ENCODE measurements around the gene EMP3. TPM values are rescaled to one million over a fixed set of nuclear protein-coding genes. Genes with fewer than 3 reads are reported as not detected.
A peak's percentile ranks its signal among the peaks of the same experiment; 100 is the strongest.

Gene EMP3
- total and polyA plus RNA-seq, 9 of the 15 experiments (the other 6 are each of a cell fraction or from before 2014, with no cell fraction given): 123 to 386 (median 296) TPM

DNA sequence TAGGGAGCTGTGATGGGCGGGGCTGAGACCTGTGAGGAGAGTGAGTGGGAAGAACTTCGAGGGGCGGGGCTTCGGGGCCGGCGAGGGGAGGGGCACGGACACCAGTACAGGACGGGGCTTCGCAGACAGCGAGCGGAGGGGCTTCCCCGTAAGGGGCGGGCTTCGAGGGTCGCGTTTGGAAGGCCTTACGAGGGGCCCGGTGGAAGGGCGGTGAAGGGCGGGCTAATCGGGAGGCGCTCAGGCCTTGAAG is 4.1 kb upstream of the EMP3 start (continued):
- TF ChIP-seq HDAC3 (IDR thresholded peaks at IDR 0.05; ENCODE audit: borderline replicate concordance, partially characterized antibody) (no peak), GATAD2B (IDR thresholded peaks at IDR 0.05; ENCODE audit: borderline replicate concordance) (no peak), RBFOX2 (IDR thresholded peaks at IDR 0.05; ENCODE audit: low read depth, low read length) (no peak), ZNF57 (CRISPR knock-in tag; IDR thresholded peaks at IDR 0.05) (no peak)
- TF ChIP-seq, protein P1, sequence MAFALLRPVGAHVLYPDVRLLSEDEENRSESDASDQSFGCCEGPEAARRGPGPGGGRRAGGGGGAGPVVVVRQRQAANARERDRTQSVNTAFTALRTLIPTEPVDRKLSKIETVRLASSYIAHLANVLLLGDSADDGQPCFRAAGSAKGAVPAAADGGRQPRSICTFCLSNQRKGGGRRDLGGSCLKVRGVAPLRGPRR (CRISPR knock-in tag; IDR thresholded peaks at IDR 0.05): no peak

DNA sequence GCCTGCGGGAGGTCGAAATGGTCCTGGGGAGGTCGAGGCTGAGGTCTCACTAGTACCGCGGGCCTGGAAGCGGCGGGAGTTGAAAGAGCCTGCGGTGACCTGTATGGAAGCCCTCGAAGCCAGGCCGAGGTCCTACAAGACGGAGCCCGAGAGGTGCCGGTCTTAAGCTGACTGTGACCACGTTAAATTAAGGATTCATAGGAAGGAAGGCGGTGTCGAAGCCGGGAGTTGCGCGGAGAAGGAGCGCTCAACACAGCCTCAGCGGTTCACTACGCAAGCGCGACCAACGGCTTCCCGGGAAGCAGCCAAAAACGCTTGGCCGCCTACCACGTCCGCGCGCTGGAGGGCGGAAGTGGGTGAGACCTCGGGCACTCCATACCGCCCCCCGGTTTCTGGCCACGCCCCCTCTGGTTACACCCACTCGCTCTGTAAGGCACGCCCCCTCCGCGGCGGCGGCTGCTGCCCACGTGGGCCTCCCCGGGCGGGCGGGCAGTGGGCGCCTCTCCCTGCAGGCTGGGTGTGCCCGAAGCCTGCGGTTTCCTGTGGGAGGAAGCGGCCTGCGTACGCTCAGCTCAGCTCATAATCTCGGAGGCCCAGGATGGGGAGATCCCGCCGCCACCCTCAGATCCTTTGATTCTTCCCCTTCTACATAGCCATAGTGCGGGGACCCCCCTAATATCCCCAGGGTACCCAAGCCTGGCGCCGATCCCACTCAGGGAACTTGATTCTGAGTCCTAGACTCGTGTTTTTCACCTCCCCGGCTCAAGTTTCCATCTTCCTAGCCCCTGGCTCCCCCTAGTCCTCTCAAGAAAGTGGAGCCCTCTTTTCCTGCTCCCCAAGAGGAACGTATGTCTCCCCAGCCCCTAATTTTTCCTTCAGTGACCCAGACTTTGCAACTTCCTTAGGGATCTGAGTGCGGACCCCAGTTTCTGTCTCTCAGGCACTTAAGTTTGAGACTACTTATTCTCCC is 3.4 kb upstream of the EMP3 start:
- H3K9me3 ChIP-seq (replicated peaks; ENCODE audit: control insufficient read depth, insufficient read depth, low read depth, low read length): peaks cover 2% of the 10 kb centered on the region; the same call in 1 of the 2 replicates
- FAIRE-seq: peak; percentile 97
- in situ Hi-C loops (cut with MboI): no loop called here
- WGBS (ENCODE audit: insufficient coverage, low coverage, missing lambda C conversion rate): under 1% methylated on average over 43 of the region's 63 CpGs
- peaks cover 27% of the 10 kb centered on the region for H3K79me2 ChIP-seq (ENCODE audit: control insufficient read depth, insufficient read depth, low read length)
- H3K4me1 ChIP-seq (replicated peaks in 1 of 2; ENCODE audit: control insufficient read depth in 2 of 2, insufficient read depth in 2 of 2, low read length in 2 of 2): peaks cover 26 to 53% of the 10 kb centered on the region in 2 experiments
- no peaks in the 10 kb centered on the region for H3K9me1 ChIP-seq (ENCODE audit: control insufficient read depth, insufficient read depth, low read length)
- ChIA-PET CTCF (ENCODE audit: low intra/inter-chr PET ratio) (interaction anchor here (3.8 kb wide), 1 partner anchor 12 kb away, joined by 57 read pairs; no protein-coding TSS in a partner anchor), POLR2A (interaction anchor here (0.6 to 2.7 kb wide), 13 partner anchors 9 to 417 kb away, joined by 3 to 16 read pairs (median 3); partner anchors contain the start of genes SYNGR4 and TMEM143)
- intact Hi-C loops (cut with micrococcal nuclease): loop anchor here (5.0 to 10.0 kb wide), 3 partner anchors 40 to 260 kb away; partner anchors contain the start of genes GRIN2D, KDELR1, SYNGR4 and TMEM143
- peak; percentile 95 to 98 (median 96) for DNase-seq (ENCODE audit: extremely low read depth in 1 of 4, low spot score in 3 of 4)
- no peaks in the 10 kb centered on the region for H3K36me3 ChIP-seq (ENCODE audit: control insufficient read depth, insufficient read depth, low read length)
- peak overlapping the region; percentile 99 for H3K27ac ChIP-seq (ENCODE audit: extremely low read depth, low read depth, low read length)
- ATAC-seq: peak; percentile 80
- BruUV-seq (replicated peaks): TSS peak; percentile 38
- peak overlapping the region; percentile 90 to 97 for H3K9ac ChIP-seq (ENCODE audit: insufficient read depth in 1 of 2, low read depth in 2 of 2, low read length in 2 of 2)
- no peaks in the 10 kb centered on the region for H4K20me1 ChIP-seq (replicated peaks; ENCODE audit: control insufficient read depth, insufficient read depth, low read length)
- peak overlapping the region; percentile 83 for H2AFZ ChIP-seq (ENCODE audit: low read depth, low read length)
- H3K27me3 ChIP-seq (ENCODE audit: control insufficient read depth in 2 of 2, insufficient read depth in 2 of 2, low read length in 2 of 2): no peaks in the 10 kb centered on the region
- peak overlapping the region; percentile 88 for H3K4me2 ChIP-seq (ENCODE audit: insufficient read depth, low read length)
- H3K4me3 ChIP-seq: peak overlapping the region; percentile 57
- TF ChIP-seq TBL1XR1 (IDR thresholded peaks at IDR 0.05; ENCODE audit: low read length in 2 of 2): peak in 1 of 2 experiments; percentile 44; a peak in 1 of 4 replicates
- TF ChIP-seq ZNF232 (CRISPR knock-in tag; IDR thresholded peaks at IDR 0.05): no peak
- 0 out of 2 replicates have a peak, but pooled peaks have one; percentile 15 for TF ChIP-seq CEBPG (CRISPR knock-in tag; IDR thresholded peaks at IDR 0.05)
- TF ChIP-seq CEBPG (tag; conservative IDR thresholded peaks at IDR 0.05 in 1 of 2, IDR thresholded peaks at IDR 0.05 in 1 of 2): no peak
- TF ChIP-seq MECOM (CRISPR knock-in tag; IDR thresholded peaks at IDR 0.05): no peak
- no peak for TF ChIP-seq MIER1 (IDR thresholded peaks at IDR 0.05; ENCODE audit: low read depth)
- no peak for TF ChIP-seq SRSF7 (optimal IDR thresholded peaks at IDR 0.05; ENCODE audit: low read depth, low read length)
- TF ChIP-seq SP1 (CRISPR knock-in tag; IDR thresholded peaks at IDR 0.05): peak; percentile 98
- no peak for TF ChIP-seq ATF1 (CRISPR knock-in tag; IDR thresholded peaks at IDR 0.05)
- TF ChIP-seq ATF1 (tag; IDR thresholded peaks at IDR 0.05): peak; percentile 78
- peak; percentile 87 for TF ChIP-seq TCF3 (CRISPR knock-in tag; IDR thresholded peaks at IDR 0.05)
- no peak; the same call in 1 of the 2 replicates for TF ChIP-seq GATAD2B (IDR thresholded peaks at IDR 0.05; ENCODE audit: borderline replicate concordance)
- TF ChIP-seq CREB1 (IDR thresholded peaks at IDR 0.05): peak; percentile 39
- TF ChIP-seq CREB1 (CRISPR knock-in tag; IDR thresholded peaks at IDR 0.05): peak; percentile 69
- peak; percentile 87 for TF ChIP-seq ARID1B (IDR thresholded peaks at IDR 0.05)
- TF ChIP-seq, protein P2, sequence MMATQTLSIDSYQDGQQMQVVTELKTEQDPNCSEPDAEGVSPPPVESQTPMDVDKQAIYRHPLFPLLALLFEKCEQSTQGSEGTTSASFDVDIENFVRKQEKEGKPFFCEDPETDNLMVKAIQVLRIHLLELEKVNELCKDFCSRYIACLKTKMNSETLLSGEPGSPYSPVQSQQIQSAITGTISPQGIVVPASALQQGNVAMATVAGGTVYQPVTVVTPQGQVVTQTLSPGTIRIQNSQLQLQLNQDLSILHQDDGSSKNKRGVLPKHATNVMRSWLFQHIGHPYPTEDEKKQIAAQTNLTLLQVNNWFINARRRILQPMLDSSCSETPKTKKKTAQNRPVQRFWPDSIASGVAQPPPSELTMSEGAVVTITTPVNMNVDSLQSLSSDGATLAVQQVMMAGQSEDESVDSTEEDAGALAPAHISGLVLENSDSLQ (IDR thresholded peaks at IDR 0.05): no peak
- TF ChIP-seq ZNF23 (CRISPR knock-in tag; IDR thresholded peaks at IDR 0.05): no peak
- TF ChIP-seq MCM3 (IDR thresholded peaks at IDR 0.05): no peak

Measured in K562 (cell line).